Body of pancreas (tissue), 4 donors: ENCODE results near the gene UBE2N.

Source experiments
- POLR2A ChIP-seq, 3 donors: fragments of 450-650 bp; IDR thresholded peaks; one replicate each; pipeline ENCODE4 v1.6.1; 2016; ENCODE audit warnings: antibody characterized with exemption in 3 of 3, mild to moderate bottlenecking in 2 of 3
- TF ChIP-seq, protein P1 (sequence below), 7 experiments: fragments of 450-650 bp in 4 of 7; fragments of 200-600 bp in 3 of 7; sonication (generic) in 3 of 7; IDR thresholded peaks; one replicate each; pipeline ENCODE4 v1.5.1; 2016 to 2019; ENCODE audit warnings: antibody characterized with exemption in 7 of 7

DNA sequence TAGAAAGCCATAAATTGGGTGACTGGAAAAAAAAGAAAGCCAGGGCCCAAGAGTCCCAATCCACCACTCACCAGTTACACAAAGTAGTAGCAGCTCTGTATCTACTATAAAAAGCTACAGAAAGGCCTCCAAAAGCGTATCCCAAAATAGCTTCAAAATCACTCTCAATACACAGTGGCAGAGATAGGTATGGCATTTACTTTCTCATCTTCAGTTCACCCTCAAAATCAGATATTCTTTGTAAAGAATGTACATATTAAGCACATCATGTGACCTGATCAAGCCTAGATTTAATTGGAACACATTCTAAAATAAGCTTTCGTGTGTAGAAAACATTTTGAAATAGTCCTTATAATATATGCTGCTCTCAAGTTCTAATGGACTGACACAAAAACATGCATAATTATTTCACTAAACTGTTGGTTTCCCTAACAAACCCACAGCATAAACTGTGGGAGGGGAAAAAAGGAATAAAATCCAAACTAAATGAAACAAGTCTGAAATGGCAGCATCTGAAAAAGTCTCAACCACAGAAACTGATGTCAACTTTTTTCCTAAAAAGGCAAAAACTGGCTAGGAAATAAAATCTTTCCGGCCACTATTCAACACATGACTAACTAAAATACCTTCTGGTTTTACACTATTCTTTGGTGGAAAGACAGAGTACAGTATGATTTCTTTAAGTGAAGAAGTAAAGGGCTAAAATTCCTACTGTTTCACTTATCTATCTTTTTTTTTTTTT is 25.9 kb downstream of the UBE2N start:
- no peak for TF ChIP-seq POLR2A (IDR thresholded peaks at IDR 0.05)
- TF ChIP-seq, protein P1, sequence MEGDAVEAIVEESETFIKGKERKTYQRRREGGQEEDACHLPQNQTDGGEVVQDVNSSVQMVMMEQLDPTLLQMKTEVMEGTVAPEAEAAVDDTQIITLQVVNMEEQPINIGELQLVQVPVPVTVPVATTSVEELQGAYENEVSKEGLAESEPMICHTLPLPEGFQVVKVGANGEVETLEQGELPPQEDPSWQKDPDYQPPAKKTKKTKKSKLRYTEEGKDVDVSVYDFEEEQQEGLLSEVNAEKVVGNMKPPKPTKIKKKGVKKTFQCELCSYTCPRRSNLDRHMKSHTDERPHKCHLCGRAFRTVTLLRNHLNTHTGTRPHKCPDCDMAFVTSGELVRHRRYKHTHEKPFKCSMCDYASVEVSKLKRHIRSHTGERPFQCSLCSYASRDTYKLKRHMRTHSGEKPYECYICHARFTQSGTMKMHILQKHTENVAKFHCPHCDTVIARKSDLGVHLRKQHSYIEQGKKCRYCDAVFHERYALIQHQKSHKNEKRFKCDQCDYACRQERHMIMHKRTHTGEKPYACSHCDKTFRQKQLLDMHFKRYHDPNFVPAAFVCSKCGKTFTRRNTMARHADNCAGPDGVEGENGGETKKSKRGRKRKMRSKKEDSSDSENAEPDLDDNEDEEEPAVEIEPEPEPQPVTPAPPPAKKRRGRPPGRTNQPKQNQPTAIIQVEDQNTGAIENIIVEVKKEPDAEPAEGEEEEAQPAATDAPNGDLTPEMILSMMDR (IDR thresholded peaks at IDR 0.05), result no peak
